Endodermal cell (in vitro differentiated cells): ENCODE measurements around the gene EID2B. TPM values are rescaled to one million over a fixed set of nuclear protein-coding genes. Genes with fewer than 3 reads are reported as not detected.

Experiments
- DNase-seq: peaks from one replicate; pipeline ENCODE4 v3.0.0-alpha.2; 2017
- H3K27ac ChIP-seq: 2 replicates; pipeline ENCODE4 v1.5.1; 2013; ENCODE audit warnings: mild to moderate bottlenecking, low read depth, low read length, moderate library complexity
- H3K27me3 ChIP-seq: 2 replicates; pipeline ENCODE4 v1.6.1; 2013; ENCODE audit warnings: mild to moderate bottlenecking, low read length, moderate library complexity; ENCODE audit not compliant: insufficient read depth, control insufficient read depth, poor library complexity, severe bottlenecking
- H3K36me3 ChIP-seq: 2 replicates; pipeline ENCODE4 v1.7.0; 2013; ENCODE audit warnings: mild to moderate bottlenecking, low read length, moderate library complexity; ENCODE audit not compliant: control insufficient read depth, insufficient read depth
- H3K4me1 ChIP-seq: one replicate; pipeline ENCODE4 v1.7.0; 2013; ENCODE audit warnings: low read length; ENCODE audit not compliant: control insufficient read depth, insufficient read depth
- H3K4me3 ChIP-seq: 2 replicates; pipeline ENCODE4 v1.5.1; 2013; ENCODE audit warnings: mild to moderate bottlenecking, low read length, moderate library complexity
- H3K9ac ChIP-seq: 2 replicates; pipeline ENCODE4 v1.6.1; 2013; ENCODE audit warnings: mild to moderate bottlenecking, low read length, moderate library complexity; ENCODE audit not compliant: poor library complexity, severe bottlenecking; ENCODE audit errors: extremely low read depth
- H3K9me3 ChIP-seq: 2 replicates; pipeline ENCODE4 v1.6.1; 2013; ENCODE audit warnings: mild to moderate bottlenecking, low read length, moderate library complexity; ENCODE audit not compliant: control insufficient read depth
- H3K27ac Mint-ChIP-seq: 2 replicates; pipeline ENCODE4 v1.8.0; 2020; ENCODE audit warnings: mixed read lengths
- H3K27me3 Mint-ChIP-seq: 2 replicates; pipeline ENCODE4 v1.8.0; 2021; ENCODE audit warnings: mild to moderate bottlenecking, mixed read lengths; ENCODE audit not compliant: insufficient read depth
- H3K36me3 Mint-ChIP-seq: 2 replicates; pipeline ENCODE4 v1.8.0; 2020; ENCODE audit warnings: low read depth, mixed read lengths
- H3K4me1 Mint-ChIP-seq: 2 replicates; pipeline ENCODE4 v1.8.0; 2020; ENCODE audit warnings: mixed read lengths
- H3K4me3 Mint-ChIP-seq: 2 replicates; pipeline ENCODE4 v1.8.0; 2020; ENCODE audit warnings: mild to moderate bottlenecking, moderate library complexity, mixed read lengths
- H3K9me3 Mint-ChIP-seq: 2 replicates; pipeline ENCODE4 v1.8.0; 2020; ENCODE audit warnings: mild to moderate bottlenecking, mixed read lengths
- CTCF ChIP-seq: fragments of 200-600 bp; sonication (generic); conservative IDR thresholded peaks from 2 replicates; pipeline ENCODE4 v1.5.0; 2021; ENCODE audit warnings: antibody characterized with exemption, mild to moderate bottlenecking
- WGBS, 2 experiments: methylation state at CpG; one replicate each; pipeline versions ENCODE4 v1.1.5 to v1.1.7; 2013; ENCODE audit warnings: missing lambda C conversion rate in 2 of 2, mixed read lengths in 1 of 2; ENCODE audit not compliant: insufficient coverage in 1 of 2, insufficient read length in 1 of 2; 5-methylcytosine and 5-hydroxymethylcytosine counted together
- total RNA-seq, 2 donors: library from RNA; stranded (reverse); fragmentation: NEBNext Ultra II Directional in 1 of 2; extraction: Animal tissue kit (Norgen Biotek cat#: 25700) in 1 of 2; gene quantifications; 2 replicates in 1 of 2; 3 replicates in 1 of 2; pipeline ENCODE4 v1.2.1, GENCODE V29; 2021

EID2B gene
- total RNA-seq, 2 donors from 2014 or later: 1.2 to 3.8 TPM

GRCh38 chr19:39544911-39545310, 12.3 kb upstream of the EID2B start:
- H3K36me3 ChIP-seq: no peaks in the 10 kb centered on the region
- DNase-seq: no peak
- no peaks in the 10 kb centered on the region for H3K9me3 ChIP-seq
- H3K9me3 Mint-ChIP-seq: no peaks in the 10 kb centered on the region
- H3K36me3 Mint-ChIP-seq: no peaks in the 10 kb centered on the region
- H3K27ac ChIP-seq: no peak overlapping the region
- no peak overlapping the region for H3K27ac Mint-ChIP-seq
- H3K4me3 ChIP-seq: no peak overlapping the region
- no peaks in the 10 kb centered on the region for H3K4me1 ChIP-seq
- no peak overlapping the region for H3K4me3 Mint-ChIP-seq
- H3K4me1 Mint-ChIP-seq: peaks cover 14% of the 10 kb centered on the region
- no peak overlapping the region for H3K9ac ChIP-seq
- no peaks in the 10 kb centered on the region for H3K27me3 ChIP-seq
- WGBS, 2 experiments: 80 to 83% methylated on average over 1 of the region's 1 CpG
- no peak for TF ChIP-seq CTCF
- H3K27me3 Mint-ChIP-seq: no peaks in the 10 kb centered on the region

GRCh38 chr19:39544226-39544903, 11.7 kb upstream of the EID2B start:
- no peak for DNase-seq
- H3K4me3 ChIP-seq: no peak overlapping the region
- Mint-ChIP-seq H3K27ac (no peak overlapping the region), H3K9me3 (no peaks in the 10 kb centered on the region), H3K4me1 (peaks cover 14% of the 10 kb centered on the region), H3K4me3 (no peak overlapping the region), H3K36me3 (no peaks in the 10 kb centered on the region), H3K27me3 (no peaks in the 10 kb centered on the region)
- no peak overlapping the region for H3K9ac ChIP-seq
- WGBS, 2 experiments: 90 to 91% methylated on average over 5 to 7 of the region's 7 CpGs
- no peaks in the 10 kb centered on the region for H3K4me1 ChIP-seq
- TF ChIP-seq CTCF: no peak
- H3K27ac ChIP-seq: no peak overlapping the region
- no peaks in the 10 kb centered on the region for H3K9me3 ChIP-seq
- no peaks in the 10 kb centered on the region for H3K27me3 ChIP-seq
- no peaks in the 10 kb centered on the region for H3K36me3 ChIP-seq

- H3K36me3 Mint-ChIP-seq: no peaks in the 10 kb centered on the region
- H3K4me1 Mint-ChIP-seq: peaks cover 20% of the 10 kb centered on the region
- no peaks in the 10 kb centered on the region for H3K9me3 ChIP-seq
- H3K4me3 ChIP-seq: no peak overlapping the region
- H3K27me3 Mint-ChIP-seq: no peaks in the 10 kb centered on the region
- DNase-seq: no peak
- H3K27me3 ChIP-seq: no peaks in the 10 kb centered on the region
- H3K36me3 ChIP-seq: no peaks in the 10 kb centered on the region
- no peaks in the 10 kb centered on the region for H3K9me3 Mint-ChIP-seq
- no peak overlapping the region for H3K9ac ChIP-seq
- WGBS, 2 experiments: 92 to 93% methylated on average over 3 of the region's 3 CpGs
- no peak for TF ChIP-seq CTCF
- no peaks in the 10 kb centered on the region for H3K4me1 ChIP-seq
- no peak overlapping the region for H3K4me3 Mint-ChIP-seq
- H3K27ac Mint-ChIP-seq: no peak overlapping the region
- no peak overlapping the region for H3K27ac ChIP-seq
Measured at GRCh38 chr19:39543477-39543857, 10.8 kb upstream of the EID2B start.
